GM18511 (cell line): ENCODE measurements around the gene SLC9A7.
A peak's percentile ranks its signal among the peaks of the same experiment; 100 is the strongest.

Experiments used
- ATAC-seq: cut with Tn5 transposase; IDR thresholded peaks from one replicate; pipeline ENCODE4 v1.9.1; 2021; ENCODE audit warnings: mild to moderate bottlenecking, moderate library complexity; ENCODE audit not compliant: unreplicated experiment

The SLC9A7 gene

DNA sequence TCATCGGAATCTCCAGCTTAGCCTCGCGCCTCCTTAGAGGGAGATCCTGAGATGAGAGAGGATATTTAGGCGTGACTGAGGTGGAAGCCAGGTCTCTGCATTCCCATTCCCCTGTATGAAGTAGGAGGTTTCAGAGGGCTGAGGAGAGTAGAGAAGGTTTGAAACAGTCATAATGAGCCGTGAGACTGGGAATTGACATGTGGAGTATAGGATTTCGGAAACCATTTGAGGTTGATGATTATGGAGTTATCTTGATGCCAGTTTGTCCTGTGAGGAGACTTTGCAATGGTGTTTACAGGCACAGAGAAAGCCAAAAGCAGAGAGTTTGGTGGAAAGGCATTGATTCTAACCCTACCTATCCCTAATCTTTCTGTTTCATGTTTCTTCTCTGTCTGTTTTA lies 183.3 kb downstream of the SLC9A7 start:
- ATAC-seq, result no peak

DNA sequence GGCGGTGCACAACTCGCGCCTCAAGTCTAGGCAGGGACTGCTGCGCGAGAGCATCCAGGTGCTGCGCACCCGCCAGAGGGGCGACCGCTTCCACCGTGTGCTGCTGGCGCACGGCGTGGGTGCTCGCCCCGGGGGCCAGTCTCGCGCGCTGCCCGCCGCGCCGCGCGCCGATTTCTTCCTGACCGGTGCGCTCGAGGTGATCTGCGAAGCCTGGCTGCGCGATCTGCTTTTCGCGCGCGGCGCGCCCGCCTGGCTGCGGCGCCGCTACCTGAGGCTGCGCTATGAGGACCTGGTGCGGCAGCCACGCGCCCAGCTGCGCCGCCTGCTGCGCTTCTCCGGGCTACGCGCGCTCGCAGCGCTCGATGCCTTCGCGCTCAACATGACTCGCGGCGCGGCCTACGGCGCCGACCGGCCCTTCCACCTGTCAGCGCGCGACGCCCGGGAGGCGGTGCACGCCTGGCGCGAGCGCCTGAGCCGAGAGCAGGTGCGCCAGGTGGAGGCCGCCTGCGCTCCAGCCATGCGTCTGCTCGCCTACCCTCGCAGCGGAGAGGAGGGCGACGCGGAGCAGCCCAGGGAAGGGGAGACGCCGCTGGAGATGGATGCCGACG lies 184.0 kb downstream of the SLC9A7 start:
- ATAC-seq, result peak; percentile 23

DNA sequence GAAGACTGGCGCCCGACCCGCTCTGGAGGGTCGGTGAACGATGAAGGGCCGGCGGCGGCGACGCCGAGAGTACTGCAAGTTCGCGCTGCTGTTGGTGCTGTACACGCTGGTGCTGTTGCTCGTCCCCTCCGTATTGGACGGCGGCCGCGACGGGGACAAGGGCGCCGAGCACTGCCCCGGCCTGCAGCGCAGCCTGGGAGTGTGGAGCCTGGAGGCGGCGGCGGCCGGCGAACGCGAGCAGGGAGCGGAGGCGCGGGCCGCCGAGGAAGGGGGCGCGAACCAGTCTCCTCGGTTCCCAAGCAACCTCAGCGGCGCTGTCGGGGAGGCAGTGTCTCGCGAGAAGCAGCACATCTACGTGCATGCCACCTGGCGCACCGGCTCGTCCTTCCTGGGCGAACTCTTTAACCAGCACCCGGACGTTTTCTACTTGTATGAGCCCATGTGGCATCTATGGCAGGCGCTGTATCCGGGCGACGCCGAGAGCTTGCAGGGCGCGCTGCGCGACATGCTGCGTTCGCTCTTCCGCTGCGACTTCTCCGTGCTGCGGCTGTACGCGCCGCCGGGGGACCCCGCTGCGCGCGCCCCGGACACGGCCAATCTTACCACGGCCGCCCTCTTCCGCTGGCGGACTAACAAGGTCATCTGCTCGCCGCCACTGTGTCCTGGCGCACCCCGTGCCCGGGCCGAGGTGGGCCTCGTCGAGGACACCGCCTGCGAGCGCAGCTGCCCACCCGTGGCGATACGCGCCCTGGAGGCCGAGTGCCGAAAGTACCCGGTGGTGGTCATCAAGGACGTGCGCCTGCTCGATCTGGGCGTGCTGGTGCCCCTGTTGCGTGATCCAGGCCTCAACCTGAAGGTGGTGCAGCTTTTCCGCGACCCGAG lies 184.8 kb downstream of the SLC9A7 start:
- ATAC-seq, result peak; percentile 38

DNA sequence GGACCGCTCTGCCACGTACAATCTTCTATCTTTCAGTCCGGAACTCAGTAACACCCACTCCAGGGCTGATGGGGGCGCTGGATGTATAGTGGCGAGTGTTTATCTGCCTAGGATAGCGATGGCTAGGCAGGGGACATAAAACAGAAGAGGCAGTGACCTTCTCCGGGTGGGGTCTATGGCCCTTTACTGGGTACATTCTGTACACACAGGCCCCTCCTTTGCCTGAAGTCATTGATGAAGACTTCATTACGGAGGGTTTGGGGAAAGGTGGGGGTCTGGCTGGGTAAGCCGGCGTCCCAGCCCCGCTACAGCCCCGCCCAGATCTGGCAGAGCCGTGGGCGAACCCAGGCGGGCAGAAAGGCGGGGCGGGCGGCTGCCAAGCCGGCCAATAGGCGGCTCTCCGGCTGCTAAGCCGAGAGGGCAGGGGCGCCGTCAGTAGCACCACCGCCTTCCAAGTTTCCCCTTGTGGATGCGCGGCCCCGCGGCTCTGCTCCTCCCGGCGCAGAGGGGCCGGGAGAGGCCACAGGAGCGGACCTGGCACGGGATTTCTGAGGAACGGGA lies 185.5 kb downstream of the SLC9A7 start, which contains the start of gene CHST7:
Gene CHST7, plus strand, starts transcription at position 435 of the 561 bp plus-strand sequence. CDS start 167 bp downstream, outside the sequence.
- peak; percentile 51 for ATAC-seq

DNA sequence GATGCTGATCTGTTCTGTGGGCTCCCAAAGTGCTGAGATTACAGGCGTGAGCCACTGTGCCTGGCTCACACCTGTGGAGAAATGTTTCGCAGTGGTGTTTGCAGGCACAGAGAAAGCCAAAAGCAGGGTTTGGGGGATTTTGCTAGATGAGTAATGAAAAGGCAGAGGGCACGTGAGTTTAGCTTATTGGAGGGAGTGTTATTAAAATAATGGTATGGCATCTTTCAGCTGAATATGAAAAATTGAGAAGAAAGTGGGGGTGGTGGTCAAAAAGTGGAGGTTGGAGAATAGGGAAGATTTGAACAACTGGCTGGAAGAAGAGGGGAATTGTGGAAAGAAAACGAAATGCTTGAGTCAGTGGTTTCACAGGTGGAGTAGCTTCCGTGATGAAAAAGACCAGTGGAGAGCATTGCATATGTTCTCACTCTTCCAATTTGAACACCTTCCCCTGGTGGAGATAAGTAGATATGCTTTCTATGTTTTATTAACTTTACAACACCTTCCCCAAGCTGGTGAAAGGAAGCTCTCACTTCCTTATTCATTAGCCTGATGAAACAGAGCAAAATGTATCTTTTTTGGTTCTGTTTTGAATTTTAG lies 186.5 kb downstream of the SLC9A7 start:
- ATAC-seq, result peak; percentile 54

DNA sequence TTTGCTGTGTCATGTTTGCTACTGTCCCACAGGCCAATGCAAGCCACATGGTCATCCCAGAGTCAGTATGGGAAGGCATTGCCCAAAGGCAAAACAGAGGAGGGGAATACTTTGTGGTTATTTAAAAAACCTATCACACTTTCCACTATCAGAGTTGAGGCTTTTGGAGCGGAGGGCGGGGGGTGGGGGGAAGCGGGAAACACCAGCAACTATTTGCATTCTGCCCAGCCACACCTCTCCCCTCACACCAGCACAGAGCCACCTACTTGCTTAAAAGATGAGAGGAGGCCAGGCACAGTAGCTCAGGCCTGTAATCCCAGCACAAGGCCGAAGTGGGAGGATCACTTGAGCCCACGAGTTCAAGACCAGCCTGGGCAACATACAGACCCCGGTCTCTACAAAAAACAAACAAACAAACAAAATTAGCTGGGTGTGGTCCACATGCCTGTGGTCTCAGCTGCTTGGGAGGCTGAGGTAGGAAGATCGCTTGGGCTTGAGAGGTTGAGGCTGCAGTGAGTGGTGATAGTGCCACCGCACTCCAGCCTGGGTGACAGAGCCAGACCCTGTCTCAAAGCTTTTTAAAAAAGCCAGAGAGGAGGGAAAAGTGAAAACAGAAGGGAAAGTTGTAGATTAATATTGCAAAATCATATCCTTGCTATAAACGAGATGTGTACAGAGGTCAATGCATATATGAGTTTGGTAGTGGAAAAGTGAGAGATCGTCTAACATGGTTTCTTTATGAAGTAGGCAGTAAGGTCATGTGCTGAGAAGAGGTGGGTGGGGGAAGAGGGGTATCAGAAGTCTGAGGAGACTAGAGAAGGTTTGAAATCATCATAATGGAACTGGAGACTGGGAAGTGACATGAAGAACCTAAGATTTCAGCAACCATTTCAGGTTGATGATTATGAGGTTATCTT lies 187.2 kb downstream of the SLC9A7 start:
- no peak for ATAC-seq

DNA sequence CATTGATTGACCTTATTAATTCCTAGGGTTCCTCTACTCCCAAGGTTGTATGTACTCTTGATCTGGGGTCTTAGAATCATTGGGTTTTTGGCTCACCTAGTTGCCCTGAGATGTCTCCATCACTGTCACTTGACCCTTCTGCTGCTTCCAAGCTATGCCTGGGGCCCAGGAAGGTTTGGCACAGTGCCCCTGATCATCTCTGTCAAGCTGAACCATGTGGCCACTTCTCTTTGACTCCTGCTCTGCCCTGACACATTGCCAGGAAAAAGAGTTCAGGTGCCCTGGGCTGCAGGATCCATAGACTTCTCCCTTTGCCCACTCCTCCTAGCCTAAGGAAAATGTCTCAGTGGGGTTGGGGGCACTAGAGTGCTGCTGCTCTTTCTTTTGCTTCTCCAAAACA lies 189.3 kb downstream of the SLC9A7 start:
- no peak for ATAC-seq

DNA sequence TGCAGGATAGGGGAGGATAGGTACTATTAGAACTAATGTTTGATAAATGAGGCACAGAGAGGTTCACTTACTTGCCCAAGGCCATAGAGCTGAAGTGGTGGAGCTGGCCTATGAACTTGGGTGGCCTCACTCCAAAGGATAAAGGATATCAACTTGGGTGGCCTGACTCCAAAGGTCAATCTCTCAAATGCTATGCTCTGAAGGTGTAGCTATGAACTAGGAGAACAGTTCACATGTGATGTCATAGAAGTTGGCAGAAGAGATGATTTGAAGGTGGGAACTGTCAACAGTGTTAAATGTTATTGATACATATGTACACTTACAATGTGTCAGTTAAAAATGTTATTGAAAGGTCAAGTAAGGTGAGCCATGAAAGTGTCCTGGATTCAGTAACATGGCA lies 191.5 kb downstream of the SLC9A7 start:
- ATAC-seq, result no peak

DNA sequence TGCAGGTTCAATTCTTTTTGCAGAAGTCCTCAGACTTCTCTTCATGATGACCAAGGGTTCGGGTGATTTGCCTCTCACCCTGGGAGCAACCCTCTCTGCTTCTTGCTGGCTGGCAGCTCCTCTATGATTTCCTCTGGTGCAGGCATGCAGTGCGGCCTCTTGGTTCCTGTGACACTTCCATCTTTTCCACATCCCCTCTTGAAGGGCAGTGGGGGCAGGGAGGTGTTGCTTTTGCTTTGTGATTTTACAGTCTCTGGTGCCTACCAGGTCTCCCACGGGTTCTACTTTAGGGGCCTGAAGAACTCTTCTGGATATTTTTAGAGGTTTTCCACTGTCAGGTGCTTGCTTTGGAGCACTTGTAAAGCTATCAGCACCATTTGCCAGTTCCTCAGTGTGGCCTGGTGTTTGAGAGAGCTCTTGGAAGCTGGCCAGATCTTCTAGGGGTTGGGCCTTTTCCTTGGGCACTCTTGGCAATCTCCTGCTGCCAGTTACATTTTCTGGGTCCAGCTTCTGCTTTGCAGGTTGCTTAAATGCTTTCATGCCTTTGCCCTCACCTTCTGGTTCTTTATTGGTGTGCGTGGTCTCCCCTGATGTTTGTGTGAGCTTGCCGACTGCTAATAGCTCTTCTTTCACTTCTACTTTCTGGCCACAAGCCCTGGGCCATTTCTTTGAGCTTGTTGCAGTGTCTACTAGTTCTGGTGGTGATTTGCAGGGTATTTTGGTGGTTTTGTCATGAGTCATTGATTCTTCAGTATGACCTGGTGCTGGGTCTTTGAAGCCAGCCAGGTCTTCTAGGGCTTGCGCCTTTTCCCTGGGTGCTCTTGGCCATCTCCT lies 196.9 kb downstream of the SLC9A7 start:
- ATAC-seq, result peak; percentile 99

DNA sequence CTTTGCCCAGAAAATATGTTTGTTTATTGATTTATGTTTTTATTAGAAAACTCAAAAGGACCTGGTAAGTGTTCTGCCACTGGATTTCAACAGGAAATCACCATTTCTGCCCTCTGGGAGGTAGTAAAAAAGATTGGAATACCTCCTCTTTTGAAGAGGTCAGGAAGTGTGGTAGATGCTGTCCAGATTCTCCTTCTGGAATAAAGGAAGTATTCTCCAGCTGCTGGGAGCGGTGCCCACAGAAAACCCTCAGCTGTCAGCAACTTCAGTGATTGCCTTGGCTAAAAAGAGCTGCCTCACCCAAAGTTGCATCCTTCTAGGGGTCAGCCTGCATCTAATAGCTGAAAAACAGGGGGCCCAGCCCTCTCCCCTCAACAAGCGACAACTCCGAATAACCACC lies 199.9 kb downstream of the SLC9A7 start:
- ATAC-seq, result no peak

DNA sequence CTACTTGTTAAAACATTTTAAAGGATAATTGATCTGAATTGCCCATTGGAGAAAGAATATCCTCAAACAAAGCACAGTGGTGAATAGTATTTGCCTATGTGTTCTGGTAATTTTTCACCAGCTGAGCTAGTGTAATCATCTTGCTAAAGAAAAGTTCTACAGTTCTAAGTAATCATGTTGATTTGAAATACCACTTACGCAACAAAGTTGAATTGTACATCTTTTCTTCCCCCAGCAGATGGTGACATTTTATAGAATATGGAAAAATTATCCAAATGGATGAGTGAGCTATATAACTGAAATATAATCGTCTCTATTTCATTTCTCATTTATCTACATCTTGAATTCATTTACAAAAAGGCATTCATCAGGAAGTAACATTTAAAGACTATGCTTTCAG lies 204.0 kb downstream of the SLC9A7 start:
- ATAC-seq, result no peak

DNA sequence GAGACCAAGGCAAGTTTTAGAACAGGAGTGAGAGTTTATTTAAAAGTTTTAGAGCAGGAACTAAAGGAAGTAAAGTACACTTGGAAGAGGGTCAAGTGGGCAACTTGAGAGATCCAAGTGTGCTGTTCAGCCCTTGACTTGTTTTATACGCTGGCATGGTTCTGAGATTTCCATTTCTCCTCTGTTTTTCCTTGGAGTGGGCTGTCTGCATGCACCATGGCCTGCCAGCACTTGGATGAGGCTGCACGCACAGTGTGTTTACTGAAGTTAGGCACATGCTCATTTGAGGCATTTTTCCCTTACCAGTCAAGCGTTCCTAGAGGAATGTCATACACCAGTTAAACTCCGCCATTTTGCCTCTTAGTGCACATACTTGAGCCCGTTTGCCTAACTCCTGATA lies 205.0 kb downstream of the SLC9A7 start:
- ATAC-seq, result no peak

DNA sequence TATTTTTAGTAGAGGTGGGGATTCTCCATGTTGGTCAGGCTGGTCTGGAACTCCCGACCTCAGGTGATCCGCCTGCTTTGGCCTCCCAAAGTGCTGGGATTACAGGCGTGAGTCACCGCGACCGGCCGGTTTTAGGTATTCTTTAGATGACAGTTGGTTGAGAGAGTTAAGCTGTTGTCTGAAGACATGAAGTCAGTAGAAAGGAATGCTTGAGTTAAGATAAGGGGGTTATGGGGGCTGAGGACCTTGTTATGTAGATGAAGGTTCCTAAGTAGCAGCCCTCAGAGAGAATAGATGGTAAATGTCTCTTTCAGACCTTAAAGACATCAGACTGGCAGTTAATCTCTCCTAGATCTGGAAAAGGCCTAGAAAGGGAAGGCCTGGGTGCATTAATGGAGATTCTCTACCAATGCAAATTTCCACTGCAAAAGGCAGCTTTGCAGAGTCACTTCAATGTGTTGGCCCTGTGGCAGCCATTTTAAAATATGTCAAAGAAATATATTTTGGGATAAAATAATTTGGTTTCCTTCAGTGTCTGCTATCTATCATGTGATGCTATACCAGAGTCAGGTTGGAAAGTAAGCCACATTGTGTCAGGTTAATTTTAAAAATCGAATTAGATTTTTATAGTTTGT lies 207.3 kb downstream of the SLC9A7 start:
- ATAC-seq, result no peak

DNA sequence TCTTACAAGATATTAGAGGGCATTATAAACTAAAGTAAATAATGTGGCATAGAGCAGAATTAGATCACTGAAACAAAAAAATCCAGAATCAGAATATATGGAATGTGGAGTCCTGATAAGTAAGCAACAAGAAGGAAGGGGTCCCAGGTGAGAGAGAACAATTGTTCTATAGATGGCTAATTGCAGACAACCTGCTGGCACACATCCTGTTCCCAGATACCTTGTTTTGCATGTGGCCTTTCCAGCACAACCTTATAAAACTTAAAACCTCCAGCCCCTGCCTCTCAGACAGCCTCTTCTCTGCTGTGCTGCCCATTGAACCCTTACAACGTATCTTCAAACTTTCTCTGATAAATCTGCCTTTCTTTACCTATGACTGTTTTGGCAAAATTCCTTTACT lies 209.0 kb downstream of the SLC9A7 start:
- ATAC-seq, result no peak
